ENCODE results near the gene PTOV1.
A peak's percentile ranks its signal among the peaks of the same experiment; 100 is the strongest.

DNA sequence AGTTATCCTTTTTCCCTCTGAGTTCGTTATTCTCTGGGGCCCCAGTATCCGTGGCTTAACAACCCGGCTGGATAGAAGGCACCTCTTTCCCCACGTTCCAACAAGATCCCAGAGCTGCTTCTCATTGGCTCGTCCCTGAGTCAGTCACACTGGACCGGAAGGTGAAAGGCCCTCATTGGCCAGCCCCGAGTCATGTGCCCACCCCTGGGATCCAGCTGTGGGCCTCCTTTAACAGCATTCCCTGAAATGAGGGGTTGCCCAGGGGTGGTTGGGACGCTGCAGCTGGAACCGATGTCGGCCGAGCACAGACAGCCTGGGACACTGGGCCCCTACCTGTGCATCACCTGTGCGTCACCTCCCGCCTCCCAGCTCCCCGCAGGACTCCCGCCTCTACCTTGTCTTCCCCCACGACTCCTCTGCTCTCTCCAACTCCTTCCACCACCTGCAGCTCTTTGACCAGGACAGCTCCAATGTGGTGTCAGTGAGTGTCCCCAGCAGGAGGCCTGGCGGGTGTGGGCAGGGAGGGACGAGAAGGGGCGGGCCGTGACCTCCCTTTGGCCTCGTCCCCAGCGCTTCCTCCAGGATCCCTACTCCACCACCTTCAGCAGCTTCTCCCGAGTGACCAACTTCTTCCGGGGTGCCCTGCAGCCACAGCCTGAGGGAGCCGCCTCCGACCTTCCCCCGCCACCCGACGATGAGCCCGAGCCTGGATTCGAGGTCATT lies 30.9 kb downstream of the PTOV1 start:
- no peak for TF ChIP-seq MXI1 (IDR thresholded peaks at IDR 0.05; ENCODE audit: borderline replicate concordance, low read depth, low read length)
- TF ChIP-seq, protein P1, sequence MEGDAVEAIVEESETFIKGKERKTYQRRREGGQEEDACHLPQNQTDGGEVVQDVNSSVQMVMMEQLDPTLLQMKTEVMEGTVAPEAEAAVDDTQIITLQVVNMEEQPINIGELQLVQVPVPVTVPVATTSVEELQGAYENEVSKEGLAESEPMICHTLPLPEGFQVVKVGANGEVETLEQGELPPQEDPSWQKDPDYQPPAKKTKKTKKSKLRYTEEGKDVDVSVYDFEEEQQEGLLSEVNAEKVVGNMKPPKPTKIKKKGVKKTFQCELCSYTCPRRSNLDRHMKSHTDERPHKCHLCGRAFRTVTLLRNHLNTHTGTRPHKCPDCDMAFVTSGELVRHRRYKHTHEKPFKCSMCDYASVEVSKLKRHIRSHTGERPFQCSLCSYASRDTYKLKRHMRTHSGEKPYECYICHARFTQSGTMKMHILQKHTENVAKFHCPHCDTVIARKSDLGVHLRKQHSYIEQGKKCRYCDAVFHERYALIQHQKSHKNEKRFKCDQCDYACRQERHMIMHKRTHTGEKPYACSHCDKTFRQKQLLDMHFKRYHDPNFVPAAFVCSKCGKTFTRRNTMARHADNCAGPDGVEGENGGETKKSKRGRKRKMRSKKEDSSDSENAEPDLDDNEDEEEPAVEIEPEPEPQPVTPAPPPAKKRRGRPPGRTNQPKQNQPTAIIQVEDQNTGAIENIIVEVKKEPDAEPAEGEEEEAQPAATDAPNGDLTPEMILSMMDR (conservative IDR thresholded peaks at IDR 0.05; ENCODE audit: low read depth, low read length): no peak
- no peak for TF ChIP-seq POLR2A (IDR thresholded peaks at IDR 0.05; ENCODE audit: low read depth, low read length)
- TF ChIP-seq, protein P2, sequence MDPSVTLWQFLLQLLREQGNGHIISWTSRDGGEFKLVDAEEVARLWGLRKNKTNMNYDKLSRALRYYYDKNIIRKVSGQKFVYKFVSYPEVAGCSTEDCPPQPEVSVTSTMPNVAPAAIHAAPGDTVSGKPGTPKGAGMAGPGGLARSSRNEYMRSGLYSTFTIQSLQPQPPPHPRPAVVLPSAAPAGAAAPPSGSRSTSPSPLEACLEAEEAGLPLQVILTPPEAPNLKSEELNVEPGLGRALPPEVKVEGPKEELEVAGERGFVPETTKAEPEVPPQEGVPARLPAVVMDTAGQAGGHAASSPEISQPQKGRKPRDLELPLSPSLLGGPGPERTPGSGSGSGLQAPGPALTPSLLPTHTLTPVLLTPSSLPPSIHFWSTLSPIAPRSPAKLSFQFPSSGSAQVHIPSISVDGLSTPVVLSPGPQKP (IDR thresholded peaks at IDR 0.05; ENCODE audit: borderline replicate concordance, low read depth, low read length): no peak
- TF ChIP-seq CEBPB (IDR thresholded peaks at IDR 0.05; ENCODE audit: low read depth, low read length): no peak
- no peak for TF ChIP-seq MAZ (IDR thresholded peaks at IDR 0.05; ENCODE audit: borderline replicate concordance, low read depth, low read length)
- TF ChIP-seq BHLHE40 (IDR thresholded peaks at IDR 0.05; ENCODE audit: low read depth, low read length): no peak
- no peak for TF ChIP-seq CHD1 (IDR thresholded peaks at IDR 0.05; ENCODE audit: low read depth, low read length)
- TF ChIP-seq RFX5 (IDR thresholded peaks at IDR 0.05; ENCODE audit: low read depth, low read length): no peak
- TF ChIP-seq RAD21 (IDR thresholded peaks at IDR 0.05; ENCODE audit: low read length): no peak
- no peak for TF ChIP-seq SMC3 (IDR thresholded peaks at IDR 0.05; ENCODE audit: low read depth, low read length)
- no peak for TF ChIP-seq RCOR1 (IDR thresholded peaks at IDR 0.05; ENCODE audit: insufficient replicate concordance, low read length)
- TF ChIP-seq, protein P3, sequence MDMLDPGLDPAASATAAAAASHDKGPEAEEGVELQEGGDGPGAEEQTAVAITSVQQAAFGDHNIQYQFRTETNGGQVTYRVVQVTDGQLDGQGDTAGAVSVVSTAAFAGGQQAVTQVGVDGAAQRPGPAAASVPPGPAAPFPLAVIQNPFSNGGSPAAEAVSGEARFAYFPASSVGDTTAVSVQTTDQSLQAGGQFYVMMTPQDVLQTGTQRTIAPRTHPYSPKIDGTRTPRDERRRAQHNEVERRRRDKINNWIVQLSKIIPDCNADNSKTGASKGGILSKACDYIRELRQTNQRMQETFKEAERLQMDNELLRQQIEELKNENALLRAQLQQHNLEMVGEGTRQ (IDR thresholded peaks at IDR 0.05; ENCODE audit: low read depth, low read length): peak; percentile 30; the same call in 1 of the 2 replicates
